NCI-H748 (cell line): Measurements from ENCODE around the gene C8G.

Experiments
- DNase-seq: peaks from one replicate; lab custom pipeline; 2025; ENCODE audit not compliant: unreplicated experiment; lab: John Stamatoyannopoulos, UW

C8G gene

DNA sequence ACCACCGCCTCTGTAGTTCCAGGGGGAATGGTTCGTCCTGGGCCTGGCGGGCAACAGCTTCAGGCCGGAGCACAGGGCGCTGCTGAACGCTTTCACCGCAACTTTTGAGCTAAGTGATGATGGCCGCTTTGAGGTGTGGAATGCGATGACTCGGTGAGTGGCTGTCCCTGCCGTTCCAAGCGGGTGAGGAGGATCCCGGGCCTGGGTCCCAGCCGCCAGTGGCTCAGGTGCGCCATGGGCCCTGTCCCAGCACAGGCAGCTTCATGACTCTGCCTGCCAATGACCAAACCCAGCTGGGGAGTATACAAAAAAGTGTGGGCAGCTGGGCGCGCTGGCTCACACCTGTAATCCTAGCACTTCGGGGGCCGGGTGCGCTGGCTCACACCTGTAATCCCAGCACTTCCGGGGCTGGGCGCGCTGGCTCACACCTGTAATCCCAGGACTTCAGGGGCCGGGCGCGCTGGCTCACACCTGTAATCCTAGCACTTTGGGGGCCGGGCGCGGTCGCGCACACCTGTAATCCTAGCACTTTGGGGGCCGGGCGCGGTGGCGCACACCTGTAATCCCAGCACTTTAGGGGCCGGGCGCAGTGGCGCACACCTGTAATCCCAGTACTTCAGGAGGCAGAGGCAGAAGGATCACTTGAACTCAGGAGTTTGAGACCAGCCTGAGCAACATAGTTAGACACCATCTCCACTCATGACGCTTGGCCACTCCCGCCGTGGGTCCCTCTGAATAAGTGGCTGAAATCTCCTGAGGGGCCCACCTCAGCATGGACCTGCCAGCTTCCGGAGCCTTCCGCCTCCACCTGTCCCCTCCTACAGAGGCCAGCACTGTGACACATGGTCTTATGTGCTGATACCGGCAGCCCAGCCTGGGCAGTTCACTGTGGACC lies 8.1 kb downstream of the C8G start:
- no peak for DNase-seq

DNA sequence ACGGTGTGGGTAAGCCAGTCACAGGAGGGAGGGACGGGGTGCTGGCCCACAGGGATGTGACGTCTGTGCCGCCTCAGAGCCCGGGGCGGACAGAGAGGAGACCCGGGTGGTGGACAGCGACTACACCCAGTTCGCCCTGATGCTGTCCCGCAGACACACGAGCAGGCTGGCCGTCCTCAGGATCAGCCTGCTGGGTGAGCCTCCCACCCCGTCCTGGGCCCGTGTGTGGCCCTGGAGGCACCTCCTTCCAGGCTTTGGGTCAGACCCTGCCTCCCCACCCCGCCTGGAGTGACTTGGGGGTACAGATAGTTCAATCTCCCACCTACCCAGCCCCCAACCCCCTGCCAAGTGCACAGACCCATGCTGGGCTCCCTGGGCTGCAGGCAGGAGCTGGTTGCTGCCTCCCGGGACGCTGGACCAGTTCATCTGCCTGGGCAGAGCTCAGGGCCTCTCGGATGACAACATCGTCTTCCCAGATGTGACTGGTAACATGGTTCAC lies 8.8 kb downstream of the C8G start:
- DNase-seq: no peak

DNA sequence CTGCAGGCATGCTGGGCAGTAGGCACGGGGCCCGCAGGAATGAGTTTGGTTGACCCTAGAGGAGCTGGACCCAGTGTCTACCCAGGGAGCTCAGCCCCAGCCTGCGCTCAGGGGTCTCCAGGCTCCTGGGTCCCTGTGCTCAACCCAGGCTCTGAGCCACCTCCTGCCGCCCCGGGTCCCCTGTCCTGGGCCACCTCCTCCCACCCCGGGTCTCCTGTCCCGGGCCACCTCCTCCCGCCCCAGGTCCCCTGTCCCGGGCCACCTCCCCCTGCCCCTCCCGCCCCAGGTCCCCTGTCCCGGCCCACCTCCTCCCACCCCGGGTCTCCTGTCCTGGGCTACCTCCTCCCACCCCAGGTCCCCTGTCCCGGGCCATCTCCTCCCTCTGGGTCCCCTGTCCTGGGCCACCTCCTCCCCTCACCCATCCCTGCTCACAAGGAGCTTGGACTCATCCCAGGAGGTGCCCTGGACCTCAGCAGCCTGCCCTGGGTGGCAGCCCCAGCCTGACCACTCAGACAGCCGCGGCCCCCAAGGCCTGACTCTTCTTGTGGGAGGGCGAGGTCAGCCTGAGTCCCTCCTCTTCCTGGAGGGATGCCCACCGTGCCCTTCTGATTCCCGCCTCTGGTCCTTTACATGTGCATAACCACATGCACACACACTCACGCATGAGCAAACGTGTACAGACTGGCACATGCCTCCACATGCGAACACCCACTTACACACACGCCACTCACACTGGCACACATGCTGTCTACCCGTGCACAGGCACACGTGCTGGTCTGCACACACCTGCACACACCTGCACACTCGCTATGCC lies 9.4 kb downstream of the C8G start:
- no peak for DNase-seq

DNA sequence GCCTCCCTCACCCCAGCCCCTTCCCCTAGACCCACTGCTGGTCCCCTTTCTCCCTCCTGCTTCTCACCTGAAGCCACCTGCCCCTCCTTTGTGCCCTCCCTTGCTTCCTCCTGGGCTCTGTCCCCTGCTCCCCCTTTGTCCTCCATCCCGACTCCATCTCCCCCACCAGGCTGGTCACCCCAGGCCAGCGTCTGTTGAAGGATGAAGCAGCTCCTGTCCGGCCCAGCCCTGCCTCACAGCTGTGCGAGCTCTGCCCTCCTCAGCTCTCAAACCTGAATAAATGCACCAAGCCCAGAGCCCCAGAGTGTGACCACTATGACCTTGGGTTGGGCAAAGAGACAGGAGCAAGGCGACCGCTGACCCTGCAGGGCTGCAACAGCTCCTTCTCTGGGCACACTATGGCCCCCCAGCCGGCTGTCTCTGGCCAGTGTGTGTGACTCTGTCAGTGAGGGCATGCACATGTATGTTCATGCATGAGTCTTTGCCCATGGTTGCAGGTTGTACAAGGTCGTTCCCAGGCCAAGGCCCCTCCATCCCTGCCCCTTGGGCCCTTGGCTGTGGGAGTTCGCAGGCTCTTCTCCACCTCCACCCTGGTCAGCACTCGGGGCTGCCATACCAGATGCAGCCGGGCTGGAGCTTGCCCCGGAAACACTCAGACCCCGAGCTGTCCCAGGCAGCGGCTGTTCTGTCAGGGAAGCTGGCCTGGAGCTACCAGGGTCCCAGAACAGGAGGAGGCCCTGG lies 10.3 kb downstream of the C8G start:
- no peak for DNase-seq

DNA sequence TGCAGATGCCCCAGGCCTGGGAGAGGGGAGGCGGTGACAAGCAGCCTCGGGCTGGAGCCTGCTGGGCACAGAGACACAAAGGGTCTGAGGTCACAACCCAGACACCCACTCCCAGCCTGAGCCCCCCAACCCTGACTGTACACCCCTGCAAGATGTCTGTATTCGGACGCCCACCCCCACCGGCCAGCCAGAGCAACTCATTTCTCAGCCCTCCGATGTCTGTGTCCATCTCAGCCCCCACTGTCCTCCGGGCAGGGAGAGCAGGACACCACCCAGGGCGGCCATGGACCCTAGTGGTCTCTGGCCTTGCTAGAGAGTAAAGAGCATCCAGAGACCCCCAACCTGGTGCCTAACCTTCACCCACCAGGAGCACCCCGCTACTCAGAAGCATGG lies 10.9 kb downstream of the C8G start:
- no peak for DNase-seq

GRCh38 chr9:136956604-136957003 lies 11.6 kb downstream of the C8G start:
- no peak for DNase-seq

- no peak for DNase-seq
These were observed 12.4 kb downstream of the C8G start for GRCh38 chr9:136957461-136957860.

DNA sequence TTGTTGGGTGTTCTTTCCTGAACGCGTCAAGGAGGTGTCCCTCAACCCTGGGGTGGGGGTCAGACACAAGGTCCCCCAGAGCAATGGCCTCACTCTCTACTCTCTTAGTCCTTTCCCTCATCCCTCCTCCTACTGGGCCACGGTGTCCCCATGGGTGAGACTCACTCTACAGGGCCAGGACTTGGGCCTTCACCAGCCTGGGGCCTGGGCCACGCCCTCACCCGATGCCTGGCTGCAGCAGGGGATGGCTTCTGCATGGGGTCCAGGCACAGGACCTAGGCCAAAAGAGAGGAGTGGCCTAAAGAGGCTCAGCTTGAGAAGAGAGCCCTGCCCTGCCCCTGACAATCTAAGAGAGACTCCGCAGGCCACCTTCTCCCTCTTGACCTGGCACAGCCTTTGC lies 12.9 kb downstream of the C8G start:
- no peak for DNase-seq

- no peak for DNase-seq
These were observed 13.4 kb downstream of the C8G start for GRCh38 chr9:136958473-136958872.

- DNase-seq: no peak
These were observed 14.1 kb downstream of the C8G start for GRCh38 chr9:136958898-136959850.

GRCh38 chr9:136960212-136960937 lies 15.3 kb downstream of the C8G start:
- no peak for DNase-seq

DNA sequence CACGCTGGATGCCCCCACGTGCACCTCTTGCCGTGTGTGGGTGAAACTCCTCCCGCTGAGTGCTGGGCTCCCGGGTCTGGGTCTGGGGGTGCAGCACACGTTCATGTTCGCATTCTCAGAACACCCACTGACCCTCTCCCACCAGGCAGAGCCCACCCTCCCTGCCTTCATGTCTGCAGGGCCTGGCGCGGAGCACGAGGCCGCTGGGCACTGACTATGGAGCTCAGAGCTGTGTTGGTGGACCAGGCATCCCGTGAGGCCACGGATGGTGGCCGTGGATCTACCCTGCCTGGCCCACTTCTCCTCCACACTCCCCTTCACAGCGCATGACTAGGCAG lies 15.9 kb downstream of the C8G start:
- no peak for DNase-seq

GRCh38 chr9:136961279-136962065 lies 16.4 kb downstream of the C8G start:
- no peak for DNase-seq

GRCh38 chr9:136962163-136962562 lies 17.1 kb downstream of the C8G start:
- DNase-seq: no peak

GRCh38 chr9:136962701-136963248 lies 17.7 kb downstream of the C8G start:
- no peak for DNase-seq

GRCh38 chr9:136963341-136963740 lies 18.3 kb downstream of the C8G start:
- DNase-seq: no peak

DNA sequence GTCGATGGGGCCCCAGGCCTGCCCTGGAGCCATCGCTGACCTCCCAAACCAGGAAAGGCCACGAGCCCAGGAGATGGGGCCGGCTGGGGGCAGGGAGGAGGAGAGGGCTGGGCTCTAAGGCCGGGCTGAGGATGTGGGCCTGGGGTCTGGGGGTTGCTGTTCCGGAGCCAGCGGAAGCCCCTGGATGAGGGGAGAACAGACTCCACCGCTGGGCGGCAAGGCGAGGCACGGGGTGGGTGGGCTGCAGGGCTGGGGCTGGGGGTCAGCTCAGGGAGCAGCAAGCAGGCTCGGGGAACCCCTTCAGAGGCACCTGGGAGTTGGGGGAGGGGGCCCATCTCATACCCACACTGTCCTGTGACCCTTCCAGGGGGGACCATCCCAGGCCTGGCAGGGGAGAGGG lies 18.7 kb downstream of the C8G start:
- no peak for DNase-seq

DNA sequence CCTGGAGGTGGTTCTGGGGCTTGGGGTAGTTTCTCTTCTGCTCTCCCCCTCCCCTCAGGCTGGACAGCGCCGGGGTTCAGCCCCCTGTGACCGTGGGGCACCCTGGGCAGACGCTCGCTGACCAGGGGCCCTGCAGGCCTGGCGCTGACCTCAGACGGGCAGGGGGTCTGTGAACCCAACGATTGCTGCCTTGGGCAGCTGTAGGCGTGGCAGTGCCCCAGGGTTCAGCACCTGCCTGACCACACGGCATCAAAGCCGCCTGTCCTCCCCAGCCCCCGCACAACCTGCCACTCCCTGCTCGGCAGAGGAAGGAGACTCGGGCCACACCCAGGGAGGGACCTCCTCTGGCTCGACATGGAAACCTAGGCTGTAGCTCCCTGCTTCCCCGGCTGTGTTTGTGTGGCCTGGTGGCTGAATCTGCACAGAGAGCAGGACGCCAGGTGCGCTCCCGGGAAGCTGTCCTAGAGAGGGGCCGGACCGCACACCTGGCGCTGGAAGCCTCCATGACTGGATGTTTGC lies 19.2 kb downstream of the C8G start:
- peak; percentile 86 for DNase-seq
